ENCODE data around the gene GPS1.

The GPS1 gene

DNA sequence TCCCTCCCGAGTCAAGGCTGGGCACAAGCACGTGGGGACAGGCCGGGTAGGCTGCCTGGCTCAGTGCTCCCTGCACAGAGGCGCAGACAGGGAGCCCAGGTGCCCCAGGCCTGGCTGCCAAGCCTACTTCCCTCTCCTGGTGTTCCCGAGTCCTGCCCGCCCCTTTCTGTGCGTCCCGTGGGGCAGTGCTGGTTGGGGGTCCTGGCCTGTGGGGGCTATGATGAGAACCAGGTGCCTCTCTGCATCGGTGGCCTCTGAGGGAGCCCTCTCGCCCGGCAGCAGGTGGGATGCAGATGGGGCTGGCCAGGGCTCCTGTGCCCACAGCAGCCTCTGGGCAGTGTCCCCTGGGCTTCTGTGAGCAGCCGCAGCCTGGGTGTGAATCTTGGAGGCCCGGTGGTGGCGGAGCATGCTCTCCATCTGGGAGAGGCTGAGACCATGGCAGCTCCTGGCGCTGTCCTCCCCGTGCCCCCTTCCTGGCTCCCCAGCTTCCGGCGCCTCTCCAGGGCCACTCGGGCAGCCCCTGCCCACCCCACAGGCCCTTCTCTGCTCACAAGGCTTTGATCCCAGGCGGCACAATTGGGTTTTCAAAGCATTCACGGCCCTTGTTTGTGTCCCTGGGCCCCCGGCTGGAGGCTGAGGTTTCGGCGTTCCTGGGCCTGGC, 36.3 kb upstream of the GPS1 start:
- no peak for DNase-seq

- DNase-seq: no peak
These were observed 35.4 kb upstream of the GPS1 start for GRCh38 chr17:82016061-82016874.

GRCh38 chr17:82016875-82017459, 34.7 kb upstream of the GPS1 start:
- no peak for DNase-seq

- DNase-seq: no peak
These were observed 34.0 kb upstream of the GPS1 start for GRCh38 chr17:82017612-82018151.

DNA sequence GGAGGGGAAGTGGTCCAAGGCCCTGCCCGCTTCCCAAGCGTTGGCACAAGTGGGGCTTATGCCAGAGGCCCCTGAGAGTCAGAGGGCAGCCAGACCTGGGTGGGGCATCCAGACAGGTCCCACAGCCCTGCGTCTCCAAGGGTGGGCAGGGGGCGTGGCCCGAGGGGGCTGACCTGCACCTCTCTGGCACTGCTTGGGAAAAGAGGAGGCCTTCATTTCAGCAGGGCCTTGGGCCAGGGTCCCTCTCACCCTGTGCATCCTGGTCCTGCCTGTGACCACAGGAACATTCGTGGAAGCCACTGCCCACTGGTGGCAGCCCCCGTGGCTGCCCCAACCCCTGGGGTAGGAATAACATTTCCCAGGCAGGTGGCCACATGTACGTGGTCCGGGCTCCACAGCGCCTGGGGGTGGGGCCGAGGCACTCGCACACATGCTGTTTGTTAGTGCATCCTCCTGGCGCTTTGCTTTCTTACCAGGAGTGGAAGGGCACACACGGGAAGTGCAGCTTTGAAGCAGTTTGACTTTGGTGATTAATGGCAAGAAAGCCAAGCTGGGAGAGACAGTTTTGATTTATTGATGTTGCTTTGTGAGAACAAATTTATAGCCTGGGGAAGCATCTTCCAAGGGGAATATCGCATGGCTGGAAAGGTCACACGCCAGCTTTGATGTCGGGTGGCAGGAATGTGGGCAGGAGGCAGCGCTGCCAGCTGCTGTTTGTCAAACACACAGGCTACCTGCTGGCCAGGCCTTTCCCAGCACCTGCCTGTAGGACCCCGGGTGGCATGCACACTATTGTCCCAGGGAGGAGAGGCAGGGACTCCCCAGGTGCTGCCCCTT, 33.3 kb upstream of the GPS1 start:
- no peak for DNase-seq

- DNase-seq: no peak
These were observed 32.6 kb upstream of the GPS1 start for GRCh38 chr17:82018989-82019689.

DNA sequence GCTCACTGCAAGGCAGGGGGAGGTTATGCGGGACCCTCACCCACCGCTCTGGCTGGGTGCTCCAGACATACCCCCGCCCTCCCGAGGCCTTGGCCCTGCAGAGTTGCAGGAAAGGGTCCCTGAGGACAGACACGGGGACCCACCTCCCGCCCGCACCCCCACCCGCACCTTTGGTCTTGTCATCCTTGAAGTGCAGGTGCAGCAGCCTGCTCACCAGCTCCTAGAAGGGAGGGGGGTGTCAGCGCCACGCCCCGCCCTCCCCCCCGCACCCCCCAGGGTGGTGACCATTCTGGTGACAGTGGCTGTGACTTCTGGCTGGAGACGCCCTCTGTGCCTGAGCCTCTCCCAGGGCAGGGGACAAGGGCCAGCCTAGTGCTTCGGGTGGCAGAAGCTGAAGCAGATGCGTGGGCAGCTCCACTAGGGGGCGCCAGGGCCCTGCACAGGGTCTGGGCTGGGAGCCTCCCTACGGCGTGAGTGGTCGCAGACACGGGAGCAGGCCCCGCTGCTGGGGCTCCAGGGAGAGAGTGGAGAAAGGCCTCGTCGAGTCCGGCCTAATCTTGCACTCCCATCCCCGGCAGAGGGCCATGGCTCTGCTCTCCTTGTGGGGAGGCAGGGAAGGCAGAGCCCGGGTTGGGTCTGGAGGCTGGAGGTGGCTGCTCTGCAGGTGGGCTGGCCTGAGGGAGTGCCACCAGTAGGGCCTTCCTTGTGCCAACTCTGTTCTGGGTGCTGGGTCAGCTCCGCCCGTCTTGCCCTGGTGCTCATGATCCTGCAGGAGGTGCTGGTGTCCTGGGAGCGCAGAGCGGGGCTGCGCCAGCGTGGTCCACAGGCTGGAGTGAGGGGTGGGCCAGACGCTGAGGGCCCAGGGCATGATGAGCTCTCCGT, 31.8 kb upstream of the GPS1 start:
- peak; percentile 51 for DNase-seq

DNA sequence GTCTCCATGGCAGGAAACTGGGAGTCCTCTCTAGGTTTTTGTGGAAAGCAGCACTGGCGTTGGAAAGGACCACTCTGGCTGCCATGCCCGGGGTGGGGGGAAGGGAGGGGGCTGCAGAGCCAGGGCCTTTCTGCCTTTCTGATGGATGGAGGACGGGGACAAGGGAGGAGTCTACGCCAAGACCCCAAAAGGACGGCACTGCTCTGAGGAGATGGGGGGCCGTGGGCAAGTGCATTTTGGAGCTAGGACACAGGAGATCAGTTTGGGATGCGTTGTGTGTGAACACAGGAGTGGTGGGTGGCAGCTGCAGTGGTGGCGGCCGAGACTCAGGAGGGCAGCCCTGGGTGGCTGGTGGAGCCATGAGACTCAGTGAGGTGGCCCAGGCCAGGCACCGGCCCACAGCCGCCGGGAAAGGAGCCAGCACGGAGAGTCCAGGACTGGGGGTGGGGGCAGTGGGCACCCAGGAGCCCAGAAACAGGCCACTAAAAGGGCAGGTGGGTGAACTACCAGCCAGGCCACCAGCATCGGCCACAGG, 31.1 kb upstream of the GPS1 start:
- no peak for DNase-seq

GRCh38 chr17:82021107-82021899, 30.4 kb upstream of the GPS1 start:
- peak; percentile 54 for DNase-seq

GRCh38 chr17:82021900-82022309, 29.8 kb upstream of the GPS1 start:
- DNase-seq: no peak

DNA sequence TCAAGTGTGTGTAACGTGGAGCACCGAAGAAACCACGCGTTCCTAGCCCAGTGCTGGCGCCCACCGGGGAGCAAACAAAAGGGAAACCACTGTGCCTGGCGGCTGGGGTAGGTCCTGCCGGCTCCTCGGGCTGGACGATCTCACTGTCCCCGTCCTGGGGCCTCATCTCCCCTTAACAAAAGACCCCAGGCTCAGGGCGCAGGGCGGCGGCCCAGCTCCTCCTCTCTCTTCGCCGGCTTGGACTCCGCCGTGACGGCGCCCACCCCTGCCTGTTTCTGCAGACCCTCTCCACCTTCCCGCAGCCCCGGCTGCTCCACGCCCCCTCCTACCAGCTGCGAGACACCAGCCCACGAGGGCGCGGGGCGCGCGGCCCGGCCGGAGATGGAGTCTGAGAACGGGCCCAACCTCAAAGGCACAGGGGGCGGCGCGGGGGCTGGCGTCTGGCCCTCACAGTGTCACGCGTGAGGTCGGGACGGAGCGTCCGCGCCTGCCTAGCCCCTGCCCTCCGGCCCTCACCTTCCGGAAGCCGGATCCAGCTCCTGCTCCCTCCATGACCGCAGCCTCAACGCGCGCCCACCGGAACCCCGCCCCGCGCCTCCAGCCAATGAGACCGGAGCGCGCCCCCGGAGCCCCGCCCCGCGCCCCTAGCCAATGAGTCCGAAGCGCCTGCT, 29.3 kb upstream of the GPS1 start, which contains the start of gene CENPX:
CENPX (minus strand) TSS at position 569 of the 671 bp plus-strand sequence; CDS start at position 552, 17 bp downstream.
- DNase-seq: no peak

GRCh38 chr17:82022981-82023446, 28.7 kb upstream of the GPS1 start, which contains the start of gene LRRC45:
Gene LRRC45, plus strand, starts transcription at chr17:82023305. Its CDS starts 339 bp downstream, at chr17:82023644.
- peak; percentile 100 for DNase-seq

DNA sequence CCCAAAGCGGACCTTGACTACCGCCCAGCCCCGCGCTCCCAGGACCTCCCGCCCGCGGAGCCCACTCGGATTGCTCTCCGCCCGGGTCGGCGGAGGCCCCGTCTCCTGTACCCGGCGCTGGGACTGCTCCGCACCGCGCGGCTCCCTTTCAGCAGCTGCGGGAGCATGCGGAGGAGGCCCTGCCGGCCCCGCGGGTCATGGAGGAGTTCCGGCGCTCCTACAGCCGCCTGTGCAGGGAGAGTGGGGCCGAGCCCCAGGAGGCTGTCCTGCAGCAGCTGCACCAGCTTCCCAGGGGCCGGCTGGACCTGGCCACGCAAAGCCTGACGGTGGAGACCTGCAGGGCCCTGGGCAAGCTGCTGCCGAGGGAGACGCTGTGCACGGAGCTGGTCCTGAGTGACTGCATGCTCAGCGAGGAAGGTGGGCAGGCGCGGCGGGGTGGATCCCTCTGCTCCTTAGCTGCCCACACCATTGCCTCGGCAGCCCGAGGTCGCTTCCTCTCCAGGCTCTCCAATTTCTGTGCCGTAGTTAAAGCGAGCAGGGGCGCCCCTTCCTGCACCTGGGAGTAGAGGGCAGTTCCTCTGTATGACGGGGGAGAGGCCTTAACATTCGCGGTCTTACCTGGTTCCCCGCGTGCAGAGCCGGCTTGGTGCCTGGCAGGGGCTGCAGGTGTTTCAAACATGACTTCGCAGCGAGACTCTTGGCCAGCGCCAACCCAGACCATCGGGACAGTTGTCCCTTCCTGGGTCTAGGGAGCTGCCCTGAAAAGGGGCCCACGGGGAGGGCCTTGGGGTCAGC, 28.1 kb upstream of the GPS1 start:
- DNase-seq: no peak

DNA sequence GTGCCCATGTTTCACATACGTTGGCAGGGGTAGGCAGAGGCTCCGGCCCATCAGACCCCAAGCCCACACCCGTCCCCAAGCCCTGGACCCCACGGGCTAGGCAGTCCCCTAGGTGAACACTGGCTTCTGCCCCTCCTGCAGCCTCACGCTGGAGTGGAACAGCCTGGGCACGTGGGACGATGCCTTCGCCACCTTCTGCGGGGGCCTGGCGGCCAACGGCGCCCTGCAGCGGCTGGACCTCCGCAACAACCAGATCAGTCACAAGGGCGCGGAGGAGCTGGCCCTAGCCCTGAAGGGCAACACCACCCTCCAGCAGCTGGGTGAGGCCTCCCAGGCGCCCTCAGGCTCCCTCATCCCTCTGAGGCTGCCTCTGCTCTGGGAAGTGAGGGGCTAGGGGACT, 26.8 kb upstream of the GPS1 start:
- no peak for DNase-seq

GRCh38 chr17:82025401-82026107, 26.1 kb upstream of the GPS1 start:
- DNase-seq: no peak

GRCh38 chr17:82028246-82028645, 23.5 kb upstream of the GPS1 start:
- DNase-seq: no peak

DNA sequence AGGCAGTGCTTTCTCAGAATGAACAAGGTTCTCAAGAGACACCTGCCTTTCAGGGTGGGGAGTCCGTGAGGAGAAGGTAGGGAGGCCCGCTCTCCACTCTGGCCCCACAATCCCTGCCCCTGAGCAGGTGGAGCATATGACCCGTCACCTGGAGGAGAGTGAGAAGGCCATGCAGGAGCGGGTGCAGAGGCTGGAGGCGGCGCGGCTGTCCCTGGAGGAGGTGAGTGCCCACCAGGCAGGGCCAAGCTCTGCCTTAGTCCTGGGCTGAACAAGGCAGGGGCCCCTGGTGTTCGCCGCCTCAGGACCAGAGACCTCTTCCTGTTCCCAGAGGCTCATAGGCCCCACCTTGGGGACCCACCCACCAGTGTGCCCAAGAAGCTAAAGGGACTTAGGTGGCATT, 22.7 kb upstream of the GPS1 start:
- DNase-seq: no peak
